SK-N-SH treated with all-trans-retinoic acid at 6 μM for 48 hours (cell line): ENCODE data around the gene MYT1.

ENCODE experiments used
- ATAC-seq: fragments of 200-7000 bp; cut with Tn5 transposase; 3 replicates; pipeline ENCODE4 v1.9.1; 2020; ENCODE audit warnings: mild to moderate bottlenecking, moderate library complexity
- ARNTL ChIP-seq: fragments of 450-650 bp; formaldehyde crosslinking; IDR thresholded peaks from 2 replicates; pipeline ENCODE4 v1.5.0; 2020; ENCODE audit warnings: low read depth, mild to moderate bottlenecking, moderate library complexity, borderline replicate concordance
- BACH2 ChIP-seq: fragments of 250-450 bp; sonication (Bioruptor Pico); IDR thresholded peaks from 2 replicates; pipeline ENCODE4 v1.9.0; 2021; ENCODE audit warnings: mild to moderate bottlenecking, borderline replicate concordance
- CSDC2 ChIP-seq: fragments of 250-450 bp; sonication (Bioruptor Pico); IDR thresholded peaks from 2 replicates; pipeline ENCODE4 v1.5.0; 2020; ENCODE audit warnings: mild to moderate bottlenecking, moderate library complexity
- CSRNP3 ChIP-seq: fragments of 250-450 bp; sonication (Bioruptor Pico); IDR thresholded peaks from 2 replicates; pipeline ENCODE4 v1.5.1; 2021; ENCODE audit warnings: mild to moderate bottlenecking, moderate library complexity
- ESRRG ChIP-seq: fragments of 250-450 bp; sonication (Bioruptor Pico); IDR thresholded peaks from 2 replicates; pipeline ENCODE4 v1.6.1; 2021; ENCODE audit warnings: mild to moderate bottlenecking
- GLIS3 ChIP-seq: fragments of 250-450 bp; sonication (Bioruptor Pico); IDR thresholded peaks from 2 replicates; pipeline ENCODE4 v1.5.0; 2020; ENCODE audit warnings: mild to moderate bottlenecking, moderate library complexity
- ISL1 ChIP-seq: fragments of 250-450 bp; sonication (Bioruptor Pico); IDR thresholded peaks from 2 replicates; pipeline ENCODE4 v2.1.2; 2022; ENCODE audit warnings: mild to moderate bottlenecking, moderate library complexity
- OSR1 ChIP-seq: fragments of 250-450 bp; sonication (Bioruptor Pico); IDR thresholded peaks from 2 replicates; pipeline ENCODE4 v1.8.0; 2022; ENCODE audit warnings: moderate library complexity, mild to moderate bottlenecking, inconsistent platforms
- POU6F1 ChIP-seq: fragments of 250-450 bp; sonication (Bioruptor Pico); IDR thresholded peaks from 2 replicates; pipeline ENCODE4 v1.8.0; 2021; ENCODE audit warnings: low read depth, mild to moderate bottlenecking, moderate library complexity, borderline replicate concordance
- RARB ChIP-seq: fragments of 250-450 bp; sonication (Bioruptor Pico); IDR thresholded peaks from 2 replicates; pipeline ENCODE4 v1.8.0; 2021; ENCODE audit warnings: mild to moderate bottlenecking, moderate library complexity
- SNAI2 ChIP-seq: fragments of 250-450 bp; sonication (Bioruptor Pico); IDR thresholded peaks from 2 replicates; pipeline ENCODE4 v1.5.0; 2020; ENCODE audit warnings: mild to moderate bottlenecking, moderate library complexity
- TCF4 ChIP-seq: fragments of 250-450 bp; sonication (Bioruptor Pico); IDR thresholded peaks from 2 replicates; pipeline ENCODE4 v1.8.0; 2021; ENCODE audit warnings: mild to moderate bottlenecking, moderate library complexity, borderline replicate concordance
- TSHZ2 ChIP-seq: fragments of 250-450 bp; sonication (Bioruptor Pico); IDR thresholded peaks from 2 replicates; pipeline ENCODE4 v1.5.0; 2020; ENCODE audit warnings: mild to moderate bottlenecking, moderate library complexity
- ZC3H10 ChIP-seq: fragments of 250-450 bp; sonication (Bioruptor Pico); IDR thresholded peaks from 2 replicates; pipeline ENCODE4 v1.5.1; 2021; ENCODE audit warnings: mild to moderate bottlenecking, moderate library complexity
- ZFP3 ChIP-seq: fragments of 250-450 bp; sonication (Bioruptor Pico); IDR thresholded peaks from 2 replicates; pipeline ENCODE4 v1.5.0; 2020; ENCODE audit warnings: mild to moderate bottlenecking, moderate library complexity
- ZFP30 ChIP-seq: fragments of 450-650 bp; formaldehyde crosslinking; IDR thresholded peaks from 2 replicates; pipeline ENCODE4 v1.5.0; 2022; ENCODE audit warnings: mild to moderate bottlenecking, moderate library complexity
- ZNF565 ChIP-seq: fragments of 450-650 bp; formaldehyde crosslinking; conservative IDR thresholded peaks from 2 replicates; pipeline ENCODE4 v1.5.0; 2020; ENCODE audit warnings: low read depth, mild to moderate bottlenecking, moderate library complexity
- ZNF70 ChIP-seq: fragments of 450-650 bp; formaldehyde crosslinking; IDR thresholded peaks from 2 replicates; pipeline ENCODE4 v1.5.0; 2020; ENCODE audit warnings: mild to moderate bottlenecking, moderate library complexity
- ZNF8 ChIP-seq: fragments of 450-650 bp; formaldehyde crosslinking; IDR thresholded peaks from 2 replicates; pipeline ENCODE4 v1.5.0; 2020; ENCODE audit warnings: mild to moderate bottlenecking, moderate library complexity

MYT1 gene

GRCh38 chr20:64239449-64240242, 75.4 kb downstream of the MYT1 start:
- no peak for ATAC-seq
- TF ChIP-seq ZNF8 (CRISPR knock-in tag) (no peak), POU6F1 (CRISPR knock-in tag) (no peak)

GRCh38 chr20:64240243-64241015, 76.2 kb downstream of the MYT1 start:
- no peak for ATAC-seq
- TF ChIP-seq SNAI2 (no peak), OSR1 (no peak), ISL1 (CRISPR knock-in tag) (no peak), TCF4 (CRISPR knock-in tag) (no peak), BACH2 (CRISPR knock-in tag) (no peak), POU6F1 (CRISPR knock-in tag) (no peak), ZFP3 (no peak), ESRRG (CRISPR knock-in tag) (no peak), TSHZ2 (CRISPR knock-in tag) (no peak), ZFP30 (CRISPR knock-in tag) (no peak), ZC3H10 (CRISPR knock-in tag) (no peak), ZNF8 (CRISPR knock-in tag) (no peak), CSDC2 (CRISPR knock-in tag) (no peak), ARNTL (CRISPR knock-in tag) (no peak), RARB (CRISPR knock-in tag) (no peak)
- TF ChIP-seq, all 23 proteins: peak for 0

- no peak for ATAC-seq
- TF ChIP-seq ZFP3 (no peak), ZNF70 (no peak), ZFP30 (CRISPR knock-in tag) (no peak), OSR1 (no peak), TSHZ2 (CRISPR knock-in tag) (no peak), GLIS3 (CRISPR knock-in tag) (no peak), ESRRG (CRISPR knock-in tag) (no peak), ZC3H10 (CRISPR knock-in tag) (no peak), ZNF565 (CRISPR knock-in tag) (no peak), SNAI2 (no peak), ARNTL (CRISPR knock-in tag) (no peak), ZNF8 (CRISPR knock-in tag) (no peak), ISL1 (CRISPR knock-in tag) (no peak), CSRNP3 (CRISPR knock-in tag) (no peak), BACH2 (CRISPR knock-in tag) (no peak)
Measured at GRCh38 chr20:64241061-64241460, 76.8 kb downstream of the MYT1 start.
